Measurements from ENCODE around the gene CHAT. TPM values are rescaled to one million over a fixed set of nuclear protein-coding genes. Genes with fewer than 3 reads are reported as not detected.

The CHAT gene
- total and polyA plus RNA-seq, 2 donors (not counting 3 experiments of a cell fraction or from before 2014, with no cell fraction given), result not detected

GRCh38 chr10:49620841-49621378, 7.1 kb downstream of the CHAT start:
- no peak overlapping the region for H3K27ac ChIP-seq (ENCODE audit: insufficient read depth, low read depth, low read length)
- H3K9me1 ChIP-seq (replicated peaks; ENCODE audit: control insufficient read depth, extremely low read depth, insufficient read depth, low read length), result no peaks in the 10 kb centered on the region
- no peaks in the 10 kb centered on the region for H4K20me1 ChIP-seq (replicated peaks; ENCODE audit: control insufficient read depth, extremely low read depth, insufficient read depth, low read length)
- TF ChIP-seq GATA2 (IDR thresholded peaks at IDR 0.05; ENCODE audit: insufficient read depth, insufficient read length, low read depth, low read length) (no peak), EZH2 (IDR thresholded peaks at IDR 0.05; ENCODE audit: borderline replicate concordance, low read depth, low read length, severe bottlenecking) (no peak), MAX (IDR thresholded peaks at IDR 0.05; ENCODE audit: insufficient read depth, insufficient read length) (no peak), POLR2AphosphoS5 (IDR thresholded peaks at IDR 0.05; ENCODE audit: insufficient read depth, low read depth, low read length) (no peak), MYC (IDR thresholded peaks at IDR 0.05; ENCODE audit: low read depth, low read length) (no peak), CTCF (IDR thresholded peaks at IDR 0.05; ENCODE audit: extremely low read depth in 1 of 2, insufficient read depth in 1 of 2, low read depth in 1 of 2, low read length in 2 of 2) (no peak), POLR2A (IDR thresholded peaks at IDR 0.05; ENCODE audit: low read depth, low read length) (no peak), JUN (IDR thresholded peaks at IDR 0.05; ENCODE audit: borderline replicate concordance, insufficient read depth, insufficient read length, low read depth) (no peak), FOS (IDR thresholded peaks at IDR 0.05; ENCODE audit: borderline replicate concordance, insufficient read depth, low read length) (no peak)
- H3K9me3 ChIP-seq (replicated peaks; ENCODE audit: control insufficient read depth, insufficient read depth, low read length), result no peaks in the 10 kb centered on the region
- dilution Hi-C loops (cut with MboI; ENCODE audit: extremely low pct_ligation_motif_present, low sequenced_read_pairs), result no loop called here
- CTCF ChIA-PET, result no interaction called here
- H3K4me3 ChIP-seq (replicated peaks in 1 of 3; ENCODE audit: insufficient read depth in 1 of 3, low read depth in 1 of 3, low read length in 3 of 3), result no peak overlapping the region
- POLR2A ChIA-PET, result no interaction called here
- no peaks in the 10 kb centered on the region for H3K36me3 ChIP-seq (ENCODE audit: control insufficient read depth in 2 of 2, extremely low read depth in 1 of 2, insufficient read depth in 2 of 2, low read length in 2 of 2)
- H2AFZ ChIP-seq (ENCODE audit: low read depth, low read length), result no peak overlapping the region
- FAIRE-seq (no peak), DNase-seq (ENCODE audit: low read depth, low spot score) (no peak)
- H3K9ac ChIP-seq (replicated peaks; ENCODE audit: extremely low read depth, insufficient read depth, low read length), result no peak overlapping the region
- intact Hi-C loops (cut with micrococcal nuclease), result no loop called here
- no TSS peak for BruUV-seq (replicated peaks)
- H3K4me1 ChIP-seq (ENCODE audit: control insufficient read depth, extremely low read depth, insufficient read depth, low read length), result no peaks in the 10 kb centered on the region
- no peaks in the 10 kb centered on the region for H3K79me2 ChIP-seq (ENCODE audit: control insufficient read depth, insufficient read depth, low read length)
- peaks cover 6 to 8% of the 10 kb centered on the region in 2 experiments for H3K27me3 ChIP-seq (ENCODE audit: control insufficient read depth in 2 of 2, insufficient read depth in 2 of 2, low read length in 2 of 2)
- H3K4me2 ChIP-seq (ENCODE audit: insufficient read depth, low read length), result no peak overlapping the region
